IMR-90 (cell line): ENCODE measurements around the gene FSD1.

Source experiments
- BHLHE40 ChIP-seq: fragments of 150-350 bp; IDR thresholded peaks from 2 replicates; pipeline ENCODE4 v1.6.1; 2016; ENCODE audit warnings: mild to moderate bottlenecking, low read depth, low read length
- CEBPB ChIP-seq: IDR thresholded peaks from 2 replicates; pipeline ENCODE4 v1.6.1; 2012; ENCODE audit warnings: low read depth, low read length, improper control_type of control experiment
- CTCF ChIP-seq: conservative IDR thresholded peaks from 2 replicates; pipeline ENCODE4 v1.5.1; 2012; ENCODE audit warnings: mild to moderate bottlenecking, low read depth, low read length, improper control_type of control experiment
- FOS ChIP-seq: fragments of 150-350 bp; IDR thresholded peaks from 2 replicates; pipeline ENCODE4 v1.6.1; 2016; ENCODE audit warnings: low read depth, low read length
- MAZ ChIP-seq: IDR thresholded peaks from 2 replicates; pipeline ENCODE4 v1.6.1; 2012; ENCODE audit warnings: low read depth, mild to moderate bottlenecking, low read length, improper control_type of control experiment, moderate library complexity, borderline replicate concordance
- MXI1 ChIP-seq: IDR thresholded peaks from 2 replicates; pipeline ENCODE4 v1.6.1; 2012; ENCODE audit warnings: low read depth, mild to moderate bottlenecking, low read length, moderate library complexity, borderline replicate concordance
- POLR2A ChIP-seq: IDR thresholded peaks from 2 replicates; pipeline ENCODE4 v1.6.1; 2012; ENCODE audit warnings: mild to moderate bottlenecking, low read depth, low read length
- RAD21 ChIP-seq: IDR thresholded peaks from 2 replicates; pipeline ENCODE4 v1.6.1; 2012; ENCODE audit warnings: low read length, improper control_type of control experiment
- RCOR1 ChIP-seq: IDR thresholded peaks from 2 replicates; pipeline ENCODE4 v1.6.1; 2012; ENCODE audit warnings: mild to moderate bottlenecking, low read length, improper control_type of control experiment; ENCODE audit not compliant: insufficient replicate concordance
- RFX5 ChIP-seq: IDR thresholded peaks from 2 replicates; pipeline ENCODE4 v1.8.0; 2012; ENCODE audit warnings: low read depth, mild to moderate bottlenecking, low read length, moderate library complexity
- SMC3 ChIP-seq: fragments of 150-350 bp; IDR thresholded peaks from 2 replicates; pipeline ENCODE4 v1.6.1; 2016; ENCODE audit warnings: low read depth, mild to moderate bottlenecking, antibody characterized with exemption, low read length, moderate library complexity
- TF ChIP-seq, protein P1 (sequence below): fragments of 150-350 bp; IDR thresholded peaks from 2 replicates; pipeline ENCODE4 v1.6.1; 2017; ENCODE audit warnings: mild to moderate bottlenecking, antibody characterized with exemption, low read length, low read depth

- TF ChIP-seq FOS (no peak), CTCF (no peak), BHLHE40 (no peak), POLR2A (no peak), RAD21 (no peak), MAZ (no peak), RFX5 (no peak), MXI1 (no peak), SMC3 (no peak), CEBPB (no peak), RCOR1 (no peak)
- TF ChIP-seq, protein P1, sequence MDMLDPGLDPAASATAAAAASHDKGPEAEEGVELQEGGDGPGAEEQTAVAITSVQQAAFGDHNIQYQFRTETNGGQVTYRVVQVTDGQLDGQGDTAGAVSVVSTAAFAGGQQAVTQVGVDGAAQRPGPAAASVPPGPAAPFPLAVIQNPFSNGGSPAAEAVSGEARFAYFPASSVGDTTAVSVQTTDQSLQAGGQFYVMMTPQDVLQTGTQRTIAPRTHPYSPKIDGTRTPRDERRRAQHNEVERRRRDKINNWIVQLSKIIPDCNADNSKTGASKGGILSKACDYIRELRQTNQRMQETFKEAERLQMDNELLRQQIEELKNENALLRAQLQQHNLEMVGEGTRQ: no peak
Measured at GRCh38 chr19:4302243-4302640, 2.2 kb upstream of the FSD1 start, which contains the start of gene TMIGD2.
